Prostate gland (tissue), 2 donors: ENCODE data around the gene UBAC1.

Source experiments
- POLR2A ChIP-seq: fragments of 450-650 bp; IDR thresholded peaks from one replicate; pipeline ENCODE4 v1.6.1; 2016; ENCODE audit warnings: antibody characterized with exemption, mild to moderate bottlenecking
- POLR2AphosphoS5 ChIP-seq: sonication (generic); formaldehyde crosslinking; IDR thresholded peaks from one replicate; pipeline ENCODE4 v1.6.1; 2017; ENCODE audit warnings: antibody characterized with exemption
- TF ChIP-seq, protein P1 (sequence below), 4 experiments: fragments of 200-600 bp in 2 of 4; fragments of 450-650 bp in 2 of 4; sonication (generic) in 2 of 4; IDR thresholded peaks; 1 replicate in 3 of 4; 2 replicates in 1 of 4; pipeline ENCODE4 v1.5.1; 2016 to 2019; ENCODE audit warnings: antibody characterized with exemption in 4 of 4, mild to moderate bottlenecking in 2 of 4, moderate library complexity in 2 of 4

DNA sequence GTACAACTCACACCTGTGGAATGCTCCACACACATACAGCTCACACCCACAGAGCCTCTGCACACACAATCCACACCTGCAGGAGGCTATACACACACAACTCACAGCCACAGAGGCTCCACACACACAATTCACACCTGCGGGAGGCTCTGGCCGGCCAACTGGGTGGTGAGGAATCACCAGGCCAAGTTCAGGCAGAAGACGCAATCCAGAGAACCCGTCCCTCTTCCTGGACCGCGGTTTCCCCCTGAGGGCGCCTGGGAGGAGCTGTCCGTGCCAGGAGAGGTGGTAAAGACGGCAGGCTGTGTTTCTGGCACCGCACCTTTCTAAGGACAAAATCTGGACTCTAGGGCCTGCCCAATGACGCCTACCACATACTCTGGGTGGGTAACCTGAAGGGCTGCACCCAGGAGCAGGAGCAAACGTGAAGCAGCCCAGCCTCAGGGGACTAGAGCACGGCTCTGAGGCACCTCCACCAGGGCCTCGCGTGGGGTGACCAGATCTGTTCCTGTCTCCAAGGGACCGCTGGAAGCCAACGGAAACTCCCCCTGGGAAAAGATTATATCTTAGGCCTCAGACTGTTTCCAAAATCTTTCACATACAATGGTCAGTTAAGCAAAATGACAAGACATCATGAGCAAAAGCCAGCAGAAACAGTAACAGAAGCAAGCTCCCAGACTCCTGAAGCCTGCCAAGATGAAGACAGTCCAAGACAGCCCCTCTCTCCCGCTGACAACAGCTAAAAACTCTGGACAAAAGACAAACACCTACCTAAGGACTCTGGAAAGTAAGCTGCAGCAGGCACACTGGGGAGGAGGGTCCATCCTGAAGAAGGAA, 70.8 kb downstream of the UBAC1 start:
- TF ChIP-seq POLR2A (no peak), POLR2AphosphoS5 (no peak)
- TF ChIP-seq, protein P1, sequence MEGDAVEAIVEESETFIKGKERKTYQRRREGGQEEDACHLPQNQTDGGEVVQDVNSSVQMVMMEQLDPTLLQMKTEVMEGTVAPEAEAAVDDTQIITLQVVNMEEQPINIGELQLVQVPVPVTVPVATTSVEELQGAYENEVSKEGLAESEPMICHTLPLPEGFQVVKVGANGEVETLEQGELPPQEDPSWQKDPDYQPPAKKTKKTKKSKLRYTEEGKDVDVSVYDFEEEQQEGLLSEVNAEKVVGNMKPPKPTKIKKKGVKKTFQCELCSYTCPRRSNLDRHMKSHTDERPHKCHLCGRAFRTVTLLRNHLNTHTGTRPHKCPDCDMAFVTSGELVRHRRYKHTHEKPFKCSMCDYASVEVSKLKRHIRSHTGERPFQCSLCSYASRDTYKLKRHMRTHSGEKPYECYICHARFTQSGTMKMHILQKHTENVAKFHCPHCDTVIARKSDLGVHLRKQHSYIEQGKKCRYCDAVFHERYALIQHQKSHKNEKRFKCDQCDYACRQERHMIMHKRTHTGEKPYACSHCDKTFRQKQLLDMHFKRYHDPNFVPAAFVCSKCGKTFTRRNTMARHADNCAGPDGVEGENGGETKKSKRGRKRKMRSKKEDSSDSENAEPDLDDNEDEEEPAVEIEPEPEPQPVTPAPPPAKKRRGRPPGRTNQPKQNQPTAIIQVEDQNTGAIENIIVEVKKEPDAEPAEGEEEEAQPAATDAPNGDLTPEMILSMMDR (IDR thresholded peaks at IDR 0.05), result no peak
